GM18505 (cell line): ENCODE results near the gene SLC6A7.

Experiments
- ATAC-seq: cut with Tn5 transposase; IDR thresholded peaks from one replicate; pipeline ENCODE4 v1.9.1; 2021; ENCODE audit not compliant: unreplicated experiment
- POLR2A ChIP-seq: IDR thresholded peaks from 4 replicates; pipeline ENCODE4 v1.6.1; 2011; ENCODE audit warnings: borderline replicate concordance; ENCODE audit not compliant: insufficient read depth, insufficient read length; ENCODE audit errors: extremely low read depth

Gene SLC6A7

GRCh38 chr5:150148117-150148927 lies 41.5 kb upstream of the SLC6A7 start:
- no peak for TF ChIP-seq POLR2A
- no peak for ATAC-seq

- TF ChIP-seq POLR2A: no peak
- ATAC-seq: no peak
Observed at GRCh38 chr5:150149618-150150017, 40.2 kb upstream of the SLC6A7 start.

GRCh38 chr5:150152636-150153462 lies 37.0 kb upstream of the SLC6A7 start:
- ATAC-seq: no peak
- TF ChIP-seq POLR2A: no peak

GRCh38 chr5:150153483-150153882 lies 36.4 kb upstream of the SLC6A7 start:
- no peak for ATAC-seq
- no peak for TF ChIP-seq POLR2A

GRCh38 chr5:150153957-150154617 lies 35.8 kb upstream of the SLC6A7 start:
- no peak for TF ChIP-seq POLR2A
- no peak for ATAC-seq

- ATAC-seq: no peak
- TF ChIP-seq POLR2A: no peak
Observed at GRCh38 chr5:150154618-150155128, 35.2 kb upstream of the SLC6A7 start.

GRCh38 chr5:150155258-150156026 lies 34.4 kb upstream of the SLC6A7 start, which contains the start of gene PDGFRB:
PDGFRB (minus strand) TSS chr5:150155845; CDS start chr5:150137047, 18,798 bp downstream.
- no peak for TF ChIP-seq POLR2A
- ATAC-seq: peak; percentile 58

GRCh38 chr5:150156027-150156368 lies 33.9 kb upstream of the SLC6A7 start:
- ATAC-seq: no peak
- no peak for TF ChIP-seq POLR2A

- TF ChIP-seq POLR2A: no peak
- no peak for ATAC-seq
Observed at GRCh38 chr5:150156540-150156939, 33.3 kb upstream of the SLC6A7 start.

GRCh38 chr5:150157168-150157567 lies 32.7 kb upstream of the SLC6A7 start:
- ATAC-seq: no peak

GRCh38 chr5:150158170-150158949 lies 31.5 kb upstream of the SLC6A7 start:
- TF ChIP-seq POLR2A: no peak

More at GRCh38 chr5:150157168-150157567, 32.7 kb upstream of the SLC6A7 start:
- no peak for TF ChIP-seq POLR2A

GRCh38 chr5:150159031-150159430 lies 30.8 kb upstream of the SLC6A7 start:
- ATAC-seq: no peak
- no peak for TF ChIP-seq POLR2A

More at GRCh38 chr5:150158170-150158949, 31.5 kb upstream of the SLC6A7 start:
- no peak for ATAC-seq

- no peak for TF ChIP-seq POLR2A
- ATAC-seq: no peak
Observed at GRCh38 chr5:150159741-150160179, 30.1 kb upstream of the SLC6A7 start.
